Pancreas (tissue), 10 donors: ENCODE measurements around the gene COX10. TPM values are rescaled to one million over a fixed set of nuclear protein-coding genes. Genes with fewer than 3 reads are reported as not detected.
"Not testable (repeated sequence)": the region's sequence is repeated elsewhere in the genome, so short reads cannot be mapped to it uniquely, and the experiment has no call there.

Experiments
- ATAC-seq, 4 donors: fragments of 200-7000 bp; cut with Tn5 transposase; one replicate each; pipeline versions ENCODE4 v1.8.0 to v1.9.1; 2020; ENCODE audit warnings: mild to moderate bottlenecking in 4 of 4, moderate library complexity in 4 of 4
- DNase-seq, 6 donors: peaks; one replicate each; pipeline ENCODE4 v3.0.0-alpha.2; 2020
- FAIRE-seq: peaks from 2 replicates; lab custom pipeline; 2012; peaks lifted over from hg19 to GRCh38; lab: Jason Lieb, UNC
- H3K27ac ChIP-seq, 4 donors: fragments of 200-600 bp; sonication (generic); 1 replicate in 3 of 4; 2 replicates in 1 of 4; pipeline versions ENCODE4 v1.5.0 to v1.8.0; 2020
- H3K27me3 ChIP-seq, 4 donors: fragments of 200-600 bp; one replicate each; pipeline ENCODE4 v1.8.0; 2021
- H3K36me3 ChIP-seq, 3 donors: fragments of 200-600 bp; sonication (generic) in 1 of 3; one replicate each; pipeline versions ENCODE4 v1.5.0 to v1.8.0; 2020 to 2021
- H3K4me1 ChIP-seq, 3 donors: fragments of 200-600 bp; one replicate each; pipeline ENCODE4 v1.8.0; 2021
- H3K4me3 ChIP-seq, 4 donors: fragments of 200-600 bp; sonication (generic) in 2 of 4; one replicate each; pipeline versions ENCODE4 v1.5.0 to v1.8.0; 2020 to 2021
- H3K9me3 ChIP-seq, 4 donors: fragments of 200-600 bp; one replicate each; pipeline ENCODE4 v1.8.0; 2021
- CTCF ChIP-seq, 4 donors: fragments of 200-600 bp; sonication (generic) in 3 of 4; IDR thresholded peaks; one replicate each; pipeline versions ENCODE4 v1.5.0 to v1.8.0; 2021; ENCODE audit warnings: antibody characterized with exemption in 4 of 4
- WGBS, 2 donors: extraction: QIAGEN DNeasy Blood & Tissue Kit; methylation state at CpG; one replicate each; pipeline ENCODE4 v1.1.7; 2013; 5-methylcytosine and 5-hydroxymethylcytosine counted together
- intact Hi-C, 3 donors: fragments of 100-400 bp; cut with DNase I; formaldehyde crosslinking; loops; one replicate each; pipeline versions ENCODE4 v1.11.1 to v1.14.2; 2022
- polyA plus RNA-seq, 2 donors: library from polyadenylated mRNA; stranded (reverse); fragments of 200-250 nt; gene quantifications; one replicate each; pipeline ENCODE4 v1.2.3, GENCODE V29; 2013
- total RNA-seq, 6 donors: library from RNA; stranded (reverse); fragmentation: NEBNext Ultra II Directional in 4 of 6; extraction: Animal tissue kit (Norgen Biotek cat#: 25700) in 4 of 6; gene quantifications; one replicate each; pipeline versions ENCODE4 v1.2.1 to v1.2.4, GENCODE V29; 2021 to 2023
- donor health status: healthy with polysubstance abuse.
- donor health status: DM: no; HTN: no; CAD: no; lungs with moderate emphysema.
- donor health status: DM: no; HTN: no; CAD: no.
- donor health status: control.
- donor health status: control.
- donor health status: Bipolar disorder and iron deficiency.
- donor health status: DM: yes; HTN: yes; CAD: no.
- donor health status: DM: no; HTN: no; CAD: no.
- donor health status: DM: no; HTN: no; CAD: no.
- donor health status: DM: yes; HTN: yes; CAD: no.

COX10 gene
- total and polyA plus RNA-seq, 8 donors: 4.4 to 10.3 (median 6.0) TPM

DNA sequence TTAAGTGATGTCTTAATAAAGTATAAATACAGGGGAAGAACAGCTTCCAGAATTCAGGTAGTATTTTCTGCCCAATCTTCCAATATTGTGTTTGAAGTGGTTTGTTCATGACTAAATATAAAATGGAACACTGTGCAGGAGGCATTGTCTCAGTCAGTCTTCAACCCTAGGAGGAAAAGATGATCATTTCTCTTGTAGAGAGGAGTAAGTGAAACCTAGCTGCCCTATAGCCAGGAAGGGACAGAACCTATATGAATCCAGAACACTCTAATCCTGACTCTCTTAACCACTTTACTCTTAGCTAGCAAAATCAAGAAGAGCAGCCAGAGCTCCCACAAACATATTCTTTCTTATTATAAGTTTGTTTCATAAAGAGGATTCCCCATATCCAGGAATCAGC is 122.2 kb downstream of the COX10 start:
- H3K4me1 ChIP-seq, ATAC-seq, FAIRE-seq, H3K36me3 ChIP-seq, DNase-seq, H3K27me3 ChIP-seq, H3K27ac ChIP-seq, H3K4me3 ChIP-seq, H3K9me3 ChIP-seq, intact Hi-C loops: not testable (repeated sequence)

DNA sequence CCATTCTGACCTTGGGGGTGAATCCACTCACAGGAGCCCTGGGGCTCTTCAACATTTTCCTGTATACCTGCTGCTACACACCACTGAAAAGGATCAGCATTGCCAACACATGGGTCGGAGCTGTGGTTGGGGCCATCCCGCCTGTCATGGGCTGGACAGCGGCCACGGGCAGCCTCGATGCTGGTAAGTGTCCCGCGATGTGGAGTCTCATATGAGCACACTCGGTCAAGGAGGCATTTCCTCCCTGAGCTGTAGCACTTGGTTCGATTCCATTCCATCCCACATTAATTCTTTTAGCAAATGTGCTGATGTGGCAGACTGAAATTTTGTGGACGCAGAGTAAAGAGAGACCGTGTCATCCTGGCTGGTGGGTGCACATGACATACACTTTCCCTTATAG is 122.7 kb downstream of the COX10 start:
- H3K9me3 ChIP-seq, H3K4me3 ChIP-seq, H3K4me1 ChIP-seq, intact Hi-C loops, H3K27ac ChIP-seq, ATAC-seq, H3K36me3 ChIP-seq, H3K27me3 ChIP-seq, DNase-seq, FAIRE-seq: not testable (repeated sequence)
- WGBS, 2 donors: 86 to 89% methylated on average over 11 of the region's 11 CpGs

GRCh38 chr17:14192636-14193344 is 123.5 kb downstream of the COX10 start:
- DNase-seq, H3K27ac ChIP-seq, ATAC-seq, H3K27me3 ChIP-seq, intact Hi-C loops, H3K9me3 ChIP-seq, H3K4me1 ChIP-seq, FAIRE-seq, H3K4me3 ChIP-seq, H3K36me3 ChIP-seq: not testable (repeated sequence)
- WGBS, 2 donors: 90 to 94% methylated on average over 12 of the region's 13 CpGs

GRCh38 chr17:14196377-14196997 is 127.2 kb downstream of the COX10 start:
- peak in 1 of 4 donors; percentile 11 for TF ChIP-seq CTCF (IDR thresholded peaks at IDR 0.05)
- H3K36me3 ChIP-seq: no peaks in the 10 kb centered on the region
- no peaks in the 10 kb centered on the region for H3K4me1 ChIP-seq
- ATAC-seq: no peak
- DNase-seq: no peak
- H3K4me3 ChIP-seq: no peak overlapping the region
- H3K27ac ChIP-seq: no peak overlapping the region
- intact Hi-C loops: no loop called here
- WGBS, 2 donors: 81 to 95% methylated on average over 4 of the region's 4 CpGs
- H3K9me3 ChIP-seq: no peaks in the 10 kb centered on the region
- FAIRE-seq: no peak
- H3K27me3 ChIP-seq: no peaks in the 10 kb centered on the region

DNA sequence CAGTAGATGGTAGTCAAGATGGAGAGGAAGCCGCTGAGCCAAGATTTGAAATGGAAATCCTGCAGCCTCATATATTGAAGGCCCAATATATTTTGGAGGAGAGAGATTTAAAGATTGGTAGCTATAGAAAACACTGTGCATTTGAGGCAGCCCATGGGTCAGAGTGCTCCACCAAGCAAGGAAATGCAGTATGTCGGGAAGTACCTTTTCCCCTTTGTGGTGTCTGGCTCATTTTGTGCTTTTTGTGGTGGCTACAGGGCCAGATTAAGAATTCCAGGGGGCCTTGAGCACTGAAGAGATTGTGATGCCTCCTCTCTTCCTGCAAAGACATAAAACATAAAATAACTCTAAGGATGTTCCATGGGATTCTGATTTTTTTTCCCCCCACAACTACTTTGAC is 127.8 kb downstream of the COX10 start:
- no peaks in the 10 kb centered on the region for H3K27me3 ChIP-seq
- H3K4me1 ChIP-seq: no peaks in the 10 kb centered on the region
- H3K27ac ChIP-seq: peak overlapping the region in 2 of 4 donors; percentile 42 to 45
- ATAC-seq (no peak), DNase-seq (no peak), FAIRE-seq (no peak)
- H3K36me3 ChIP-seq: no peaks in the 10 kb centered on the region
- TF ChIP-seq CTCF (IDR thresholded peaks at IDR 0.05): no peak
- H3K9me3 ChIP-seq: no peaks in the 10 kb centered on the region
- 96 to 98% methylated on average over 2 of the region's 2 CpGs for WGBS, 2 donors
- intact Hi-C loops: no loop called here
- H3K4me3 ChIP-seq: no peak overlapping the region

GRCh38 chr17:14197586-14197985 is 128.3 kb downstream of the COX10 start:
- intact Hi-C loops: no loop called here
- peak in 2 of 4 donors; percentile 28 to 43 for ATAC-seq
- Histone ChIP-seq H3K27me3 (no peaks in the 10 kb centered on the region), H3K4me3 (no peak overlapping the region), H3K36me3 (no peaks in the 10 kb centered on the region), H3K4me1 (no peaks in the 10 kb centered on the region), H3K27ac (peak overlapping the region; percentile 22 to 45 (median 36)), H3K9me3 (no peaks in the 10 kb centered on the region)
- no peak for DNase-seq
- TF ChIP-seq CTCF (IDR thresholded peaks at IDR 0.05): no peak
- 65 to 89% methylated on average over 4 of the region's 4 CpGs for WGBS, 2 donors
- no peak for FAIRE-seq
